Activated T-helper 17 cell treated with anti-CD3 and anti-CD28 coated beads, Interleukin-2, amount 50 U/mL, for 72 hours (primary cell): Measurements from ENCODE around the gene REX1BD. TPM values are rescaled to one million over a fixed set of nuclear protein-coding genes. Genes with fewer than 3 reads are reported as not detected.

Source experiments
- ATAC-seq: fragments of 150-1000 bp; cut with Tn5 transposase; replicated peaks from 2 replicates; pipeline ENCODE4 v1.10.0; 2021; ENCODE audit warnings: mild to moderate bottlenecking, moderate library complexity
- H3K27ac Mint-ChIP-seq: one replicate; pipeline ENCODE4 v1.8.0; 2022; ENCODE audit warnings: mixed read lengths
- H3K27me3 Mint-ChIP-seq: one replicate; pipeline ENCODE4 v1.8.0; 2022; ENCODE audit warnings: mixed read lengths
- H3K36me3 Mint-ChIP-seq: one replicate; pipeline ENCODE4 v1.8.0; 2022; ENCODE audit warnings: low read depth, mild to moderate bottlenecking, mixed read lengths
- H3K4me1 Mint-ChIP-seq: one replicate; pipeline ENCODE4 v1.8.0; 2022; ENCODE audit warnings: mixed read lengths
- H3K4me3 Mint-ChIP-seq: one replicate; pipeline ENCODE4 v1.8.0; 2022; ENCODE audit warnings: mild to moderate bottlenecking, mixed read lengths
- H3K9me3 Mint-ChIP-seq: one replicate; pipeline ENCODE4 v1.8.0; 2022; ENCODE audit warnings: mixed read lengths
- total RNA-seq, 2 donors: library from RNA; stranded (reverse); gene quantifications; one replicate each; pipeline ENCODE4 v1.2.3, GENCODE V29; 2022

REX1BD gene
- total RNA-seq, 2 donors from 2014 or later: 36.3 to 46.6 TPM

DNA sequence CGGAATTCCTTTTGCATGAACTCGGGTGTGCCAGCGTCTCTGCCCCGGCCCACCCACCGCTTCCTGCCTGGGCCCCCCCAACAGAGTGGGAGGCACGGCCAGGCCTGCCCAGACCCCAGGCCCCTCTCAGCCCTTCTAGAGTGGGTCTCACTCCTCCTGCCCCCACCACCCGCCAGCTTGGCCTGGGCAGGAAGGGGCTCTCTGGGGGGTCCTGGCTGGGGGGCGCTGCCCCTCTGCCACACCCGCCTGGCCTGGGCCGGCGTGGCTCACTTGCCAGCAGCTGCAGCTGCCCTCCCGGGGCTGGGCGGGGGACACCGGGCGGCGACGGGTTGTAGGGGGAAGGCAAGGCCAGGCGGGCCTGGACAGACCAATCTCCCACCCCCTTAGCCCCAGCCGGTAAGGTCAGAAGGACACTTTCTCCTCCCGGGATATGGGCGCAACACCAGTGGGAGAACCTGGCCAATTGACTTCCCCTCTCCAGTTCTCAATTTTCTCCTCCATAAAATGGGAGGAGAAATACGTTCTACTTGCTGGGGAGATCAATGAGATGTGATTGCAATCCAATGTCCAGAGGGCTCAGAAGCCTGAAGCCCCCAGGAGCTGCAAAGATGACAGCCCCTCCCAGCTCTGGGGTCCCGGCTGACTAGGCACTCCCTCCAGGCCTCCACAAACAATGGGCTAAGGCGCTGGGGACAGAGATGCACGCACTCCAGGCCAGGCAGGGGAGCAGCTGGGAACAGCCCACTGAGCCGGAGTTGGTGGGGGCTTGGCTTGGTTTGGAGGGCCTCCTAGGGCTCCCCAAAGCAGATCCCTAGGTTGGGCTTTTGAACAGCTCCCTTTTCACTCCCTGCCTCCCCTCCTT is 15.6 kb downstream of the REX1BD start:
- H3K36me3 Mint-ChIP-seq: no peaks in the 10 kb centered on the region
- no peaks in the 10 kb centered on the region for H3K9me3 Mint-ChIP-seq
- peaks cover 10% of the 10 kb centered on the region for H3K4me1 Mint-ChIP-seq
- no peak for ATAC-seq
- H3K27me3 Mint-ChIP-seq: peaks cover 33% of the 10 kb centered on the region
- no peak overlapping the region for H3K4me3 Mint-ChIP-seq
- H3K27ac Mint-ChIP-seq: no peak overlapping the region

DNA sequence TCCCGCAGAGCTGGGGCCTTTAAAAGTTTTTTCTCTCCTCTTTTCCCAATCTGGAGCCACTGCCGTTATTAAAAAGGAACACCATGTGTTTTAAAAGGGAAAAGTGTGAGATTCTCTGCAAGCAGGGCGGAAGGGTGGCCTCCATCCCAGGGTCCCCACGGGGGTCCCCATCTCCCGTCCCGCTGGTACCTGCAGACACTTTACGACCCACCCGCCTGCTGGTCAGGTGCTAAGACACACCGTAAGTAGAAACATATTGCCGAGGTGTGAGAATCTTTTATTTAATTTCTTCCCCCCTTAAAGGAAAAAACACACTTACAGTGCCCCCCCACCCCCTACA is 16.2 kb downstream of the REX1BD start:
- no peaks in the 10 kb centered on the region for H3K36me3 Mint-ChIP-seq
- peaks cover 39% of the 10 kb centered on the region for H3K27me3 Mint-ChIP-seq
- peaks cover 10% of the 10 kb centered on the region for H3K4me1 Mint-ChIP-seq
- H3K4me3 Mint-ChIP-seq: no peak overlapping the region
- no peak overlapping the region for H3K27ac Mint-ChIP-seq
- H3K9me3 Mint-ChIP-seq: no peaks in the 10 kb centered on the region
- ATAC-seq: no peak

DNA sequence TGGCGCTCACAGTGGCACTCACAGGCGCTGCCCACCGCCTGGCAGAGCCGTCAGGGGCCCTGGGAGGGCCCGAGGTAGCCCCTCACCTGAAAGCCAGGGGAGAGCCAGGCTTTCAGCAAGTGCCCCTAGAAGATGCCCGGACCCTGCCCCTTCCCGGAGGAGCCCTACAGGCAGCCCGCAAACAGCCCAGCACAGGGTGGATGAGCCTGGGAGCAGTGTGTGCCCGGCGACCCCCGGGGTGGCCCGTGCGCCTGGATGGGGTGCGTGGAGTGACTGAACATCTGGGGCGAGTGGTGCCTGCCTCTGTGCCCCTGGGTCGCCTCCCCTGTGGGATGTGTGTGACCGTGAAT is 16.6 kb downstream of the REX1BD start:
- ATAC-seq: no peak
- Mint-ChIP-seq H3K4me1 (peaks cover 10% of the 10 kb centered on the region), H3K27ac (no peak overlapping the region), H3K36me3 (no peaks in the 10 kb centered on the region), H3K4me3 (no peak overlapping the region), H3K9me3 (no peaks in the 10 kb centered on the region), H3K27me3 (peaks cover 40% of the 10 kb centered on the region)

DNA sequence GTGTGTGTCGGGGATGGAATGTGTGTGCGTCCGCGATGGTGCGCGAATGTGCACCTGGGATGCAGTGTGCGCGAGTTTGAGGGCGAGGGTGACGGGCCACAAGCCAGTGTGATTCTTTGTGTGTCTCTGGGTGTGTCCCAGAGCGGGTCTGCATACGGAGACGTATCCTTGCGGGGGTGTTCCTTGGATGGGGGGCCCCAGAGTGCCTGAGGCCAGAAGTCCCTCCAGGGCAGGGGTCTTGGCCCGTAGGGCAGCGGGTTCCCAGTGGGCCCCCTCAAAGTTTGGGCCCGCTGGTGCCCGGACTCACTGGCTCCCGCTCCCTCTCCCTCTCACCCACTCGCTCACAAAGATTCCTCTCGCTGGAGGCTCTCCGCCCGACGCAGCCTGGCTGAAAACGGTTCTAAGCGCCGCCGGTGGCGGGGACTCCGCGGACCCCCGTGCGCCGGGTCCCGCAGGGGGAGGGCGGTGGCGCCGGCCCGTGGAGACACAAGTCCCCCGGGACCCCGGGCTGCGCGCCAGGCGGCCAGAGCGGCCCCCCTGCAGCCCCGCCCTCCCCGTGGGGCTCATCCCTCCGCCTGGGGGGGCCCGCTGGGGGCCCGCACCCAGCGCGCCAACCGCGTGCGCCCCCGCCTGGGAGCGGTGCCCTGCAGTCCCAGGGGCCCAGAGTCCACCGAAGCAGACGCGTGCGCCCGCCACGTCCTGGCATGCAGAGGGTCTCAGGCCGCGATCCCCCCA is 17.1 kb downstream of the REX1BD start:
- H3K27me3 Mint-ChIP-seq: peaks cover 40% of the 10 kb centered on the region
- H3K9me3 Mint-ChIP-seq: no peaks in the 10 kb centered on the region
- no peak overlapping the region for H3K4me3 Mint-ChIP-seq
- no peak overlapping the region for H3K27ac Mint-ChIP-seq
- no peaks in the 10 kb centered on the region for H3K36me3 Mint-ChIP-seq
- no peak for ATAC-seq
- H3K4me1 Mint-ChIP-seq: peaks cover 10% of the 10 kb centered on the region

DNA sequence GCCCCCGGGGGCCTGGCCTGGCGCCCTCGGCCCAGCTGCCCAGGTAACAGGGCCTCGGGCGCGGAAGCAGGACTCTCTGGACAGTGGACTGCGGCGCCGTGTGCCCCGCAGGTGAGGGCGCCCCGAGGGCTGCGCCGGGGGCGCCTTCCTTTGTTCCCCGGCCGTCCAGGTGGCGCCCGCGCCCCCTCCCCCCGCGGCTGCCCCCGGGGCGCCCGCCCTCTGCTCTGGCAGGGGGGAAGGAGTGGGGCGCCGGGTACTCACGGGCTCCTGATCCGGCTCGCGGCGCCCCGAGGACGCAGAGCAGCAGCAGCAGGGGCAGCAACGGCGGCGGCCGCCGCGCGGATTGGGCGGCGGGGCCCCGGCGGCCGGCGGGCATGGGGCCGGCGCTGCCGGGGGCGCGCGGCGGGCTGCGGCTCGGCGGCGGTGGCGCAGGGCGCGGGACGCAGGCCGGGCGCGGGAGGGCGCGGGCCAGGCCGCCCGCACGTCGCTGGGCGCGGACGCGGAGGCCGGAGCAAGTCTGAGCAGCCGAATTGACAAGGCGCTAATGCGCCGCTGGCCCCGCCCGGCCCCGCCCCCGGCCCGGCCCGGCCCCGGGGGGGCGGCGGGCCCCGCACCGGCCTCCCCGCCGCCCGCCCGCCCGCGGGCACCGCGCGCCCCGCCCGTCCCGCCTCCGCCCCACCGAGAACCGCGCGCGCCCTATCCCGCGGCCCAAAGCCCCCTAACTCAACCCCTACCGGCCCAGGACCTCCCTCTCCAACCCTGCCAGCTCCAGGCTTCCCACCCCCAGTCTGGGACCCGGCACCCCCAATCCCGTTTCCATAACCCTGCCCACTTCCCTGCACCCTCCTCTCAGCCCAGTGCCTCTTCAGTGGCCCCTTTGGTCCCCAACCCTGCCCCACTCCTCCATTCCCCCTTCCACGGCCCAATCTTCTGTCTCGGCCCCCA is 18.0 kb downstream of the REX1BD start, which contains the start of gene CRLF1:
CRLF1 (minus strand) TSS at position 519 of the 945 bp plus-strand sequence; CDS start at position 376, 143 bp downstream.
- H3K27me3 Mint-ChIP-seq: peaks cover 44% of the 10 kb centered on the region
- H3K9me3 Mint-ChIP-seq: no peaks in the 10 kb centered on the region
- ATAC-seq: no peak
- H3K27ac Mint-ChIP-seq: no peak within 1 kb of the TSS
- no peaks in the 10 kb centered on the region for H3K36me3 Mint-ChIP-seq
- peak within 1 kb of the TSS; percentile 5 for H3K4me3 Mint-ChIP-seq
- H3K4me1 Mint-ChIP-seq: peaks cover 15% of the 10 kb centered on the region

DNA sequence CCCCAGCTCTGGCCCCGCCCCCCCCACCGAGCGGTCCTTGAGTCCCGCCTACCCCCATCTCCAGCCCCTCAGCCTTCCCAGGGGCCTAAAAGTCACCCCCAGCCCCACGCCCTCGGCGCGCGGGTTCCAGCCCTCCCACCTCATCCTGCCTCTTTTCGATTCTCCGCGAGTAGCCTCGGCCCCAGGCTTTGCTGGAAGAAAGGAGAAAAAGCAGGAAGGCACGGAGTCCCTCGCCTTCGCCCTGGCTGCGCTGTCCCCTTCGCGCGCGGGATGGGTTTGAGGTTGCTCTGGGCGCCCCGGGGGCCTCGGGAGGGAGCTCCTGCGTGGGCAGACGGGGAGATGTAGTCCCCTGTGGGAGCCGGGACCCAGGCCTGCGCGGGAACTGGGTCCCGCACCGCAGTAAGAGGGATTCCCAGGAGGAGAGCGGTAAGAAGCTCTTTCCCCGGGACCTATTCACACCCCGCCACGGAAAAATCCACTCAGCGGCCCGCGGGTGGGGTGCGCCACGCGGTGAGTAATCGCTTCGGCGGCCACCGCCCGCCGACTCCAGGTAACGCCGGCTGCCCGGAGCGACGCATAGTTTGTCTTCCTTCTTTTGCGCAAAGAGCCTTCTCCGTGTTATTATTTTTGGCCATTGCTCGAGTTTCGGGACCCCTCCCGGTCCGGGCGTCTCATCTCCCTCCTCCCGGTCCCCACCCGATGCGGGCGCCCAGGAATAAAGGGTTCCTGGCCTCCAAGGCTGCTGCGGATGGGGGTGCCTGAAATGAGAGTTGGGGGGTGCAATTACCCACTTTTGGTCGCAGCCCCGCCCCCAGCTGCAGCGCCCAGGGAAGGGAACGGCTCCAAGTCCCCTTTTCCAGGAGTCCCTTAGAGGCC is 18.9 kb downstream of the REX1BD start:
- H3K4me1 Mint-ChIP-seq: peaks cover 15% of the 10 kb centered on the region
- peak overlapping the region; percentile 5 for H3K4me3 Mint-ChIP-seq
- no peak for ATAC-seq
- H3K9me3 Mint-ChIP-seq: no peaks in the 10 kb centered on the region
- H3K27ac Mint-ChIP-seq: no peak overlapping the region
- H3K36me3 Mint-ChIP-seq: no peaks in the 10 kb centered on the region
- peaks cover 47% of the 10 kb centered on the region for H3K27me3 Mint-ChIP-seq

DNA sequence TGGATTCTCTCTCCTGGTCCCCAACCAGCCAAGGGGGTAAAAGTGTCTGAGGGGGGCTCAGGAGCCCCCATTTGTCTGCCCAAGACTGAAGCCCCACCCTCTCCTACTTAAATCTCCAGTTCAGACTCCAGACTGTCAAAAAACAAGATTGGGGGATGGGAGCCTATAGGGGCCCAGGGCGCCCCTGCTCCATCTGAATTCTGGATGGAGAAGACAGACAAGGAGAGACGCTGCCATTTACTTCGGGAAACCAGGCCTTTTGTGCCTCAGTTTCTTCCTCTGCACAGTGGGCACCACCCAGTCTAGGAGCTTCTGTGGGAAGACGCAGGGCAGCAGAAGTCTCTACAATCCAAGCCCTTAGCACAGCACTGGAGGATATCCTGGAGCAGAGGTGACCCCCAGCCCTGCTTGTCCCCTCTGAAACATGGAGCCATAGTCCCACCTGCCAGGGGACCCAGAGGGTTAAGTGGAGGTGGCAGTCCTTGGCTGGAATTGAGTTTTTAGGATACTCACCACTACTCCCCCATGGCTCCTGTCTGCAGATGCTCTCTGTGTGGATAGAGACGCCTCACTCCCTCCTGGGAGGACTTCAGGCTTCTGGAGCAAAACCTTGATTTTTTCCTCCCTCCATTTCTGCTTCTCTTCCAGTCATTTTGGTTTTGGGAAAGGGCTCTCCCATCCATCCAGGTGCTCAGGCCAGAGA is 19.7 kb downstream of the REX1BD start:
- H3K27ac Mint-ChIP-seq: no peak overlapping the region
- H3K4me3 Mint-ChIP-seq: no peak overlapping the region
- no peak for ATAC-seq
- H3K27me3 Mint-ChIP-seq: peaks cover 45% of the 10 kb centered on the region
- no peaks in the 10 kb centered on the region for H3K9me3 Mint-ChIP-seq
- peaks cover 10% of the 10 kb centered on the region for H3K4me1 Mint-ChIP-seq
- no peaks in the 10 kb centered on the region for H3K36me3 Mint-ChIP-seq

DNA sequence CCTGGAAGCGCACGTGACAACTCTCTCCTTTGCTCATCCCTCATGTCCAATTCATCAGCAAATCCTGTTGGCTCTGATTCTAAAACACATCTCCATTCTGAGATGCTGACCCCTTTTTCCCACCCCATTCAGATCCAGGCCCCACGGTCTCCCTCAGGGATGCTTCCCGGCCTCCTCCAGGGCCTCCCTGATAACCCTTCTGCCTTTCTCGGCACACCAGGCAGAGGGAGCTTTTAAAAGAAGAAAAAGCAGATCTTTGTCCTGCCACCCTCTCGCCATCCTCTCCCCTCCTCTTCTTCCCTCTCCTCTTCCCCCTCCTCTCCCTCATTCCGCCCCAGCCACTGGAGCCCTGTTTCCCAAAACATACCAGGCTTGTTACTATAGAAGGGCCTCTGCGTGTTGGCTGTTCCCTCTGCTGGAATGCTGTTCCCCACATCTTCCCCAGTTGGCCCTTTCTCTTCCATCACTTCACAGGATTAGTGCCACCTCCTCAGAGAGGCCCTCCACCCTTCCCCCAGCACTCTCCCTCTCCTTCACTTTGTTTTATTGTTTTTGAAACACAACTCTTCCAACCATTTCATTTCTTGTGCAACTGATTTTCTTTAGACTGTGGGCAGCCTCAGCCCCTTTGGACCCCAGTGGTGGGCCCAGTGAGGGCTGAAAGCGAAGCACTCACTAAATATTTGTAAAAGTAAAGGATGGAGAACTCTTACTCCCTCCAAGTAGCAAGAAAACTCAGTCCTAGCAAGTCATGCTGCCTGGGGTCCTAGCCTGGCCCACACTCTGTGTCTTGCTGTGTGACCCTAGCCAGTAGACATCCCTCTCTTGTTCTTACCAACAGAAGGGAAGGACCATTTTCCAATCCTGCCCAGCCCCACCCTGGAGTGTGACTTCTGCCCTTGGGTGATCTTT is 20.5 kb downstream of the REX1BD start:
- no peak for ATAC-seq
- H3K4me3 Mint-ChIP-seq: no peak overlapping the region
- H3K4me1 Mint-ChIP-seq: peaks cover 9% of the 10 kb centered on the region
- no peaks in the 10 kb centered on the region for H3K36me3 Mint-ChIP-seq
- H3K27me3 Mint-ChIP-seq: peaks cover 49% of the 10 kb centered on the region
- no peaks in the 10 kb centered on the region for H3K9me3 Mint-ChIP-seq
- H3K27ac Mint-ChIP-seq: no peak overlapping the region

DNA sequence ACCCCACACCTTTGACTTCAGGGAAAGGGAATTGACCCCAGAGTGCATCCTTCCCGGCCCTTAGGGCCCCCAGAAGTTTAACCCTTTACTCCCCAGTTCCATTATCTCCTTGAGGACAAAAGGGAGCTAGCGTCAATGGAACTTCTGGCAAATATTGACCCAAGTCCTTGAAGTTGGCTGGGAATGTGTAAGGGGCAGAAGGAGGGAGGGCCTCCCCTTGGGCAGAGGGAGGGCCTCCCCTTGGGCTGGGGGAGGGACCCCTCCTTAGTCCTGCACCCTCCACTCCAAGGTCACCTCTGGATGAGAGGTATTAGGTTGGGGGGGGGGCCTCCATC is 21.1 kb downstream of the REX1BD start:
- Mint-ChIP-seq H3K4me3 (no peak overlapping the region), H3K9me3 (no peaks in the 10 kb centered on the region), H3K27me3 (peaks cover 55% of the 10 kb centered on the region), H3K27ac (no peak overlapping the region), H3K36me3 (no peaks in the 10 kb centered on the region), H3K4me1 (peaks cover 9% of the 10 kb centered on the region)
- no peak for ATAC-seq

DNA sequence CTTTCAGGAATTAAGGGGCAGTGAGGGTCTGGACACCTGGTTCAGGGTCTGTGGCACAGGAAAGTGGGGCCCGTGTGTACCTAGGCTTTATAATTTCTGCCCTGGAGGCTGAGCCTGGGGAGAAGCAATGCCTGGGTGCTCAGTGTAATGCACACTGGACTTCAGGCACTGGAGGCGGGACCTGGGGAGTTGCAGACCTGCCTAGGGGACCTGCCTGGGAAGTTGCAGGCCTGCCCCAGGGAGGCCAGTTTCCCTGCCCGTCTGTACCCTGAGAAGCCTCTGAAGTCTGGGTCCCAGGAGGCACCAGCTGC is 21.6 kb downstream of the REX1BD start:
- no peaks in the 10 kb centered on the region for H3K9me3 Mint-ChIP-seq
- no peak overlapping the region for H3K27ac Mint-ChIP-seq
- no peaks in the 10 kb centered on the region for H3K36me3 Mint-ChIP-seq
- H3K4me3 Mint-ChIP-seq: no peak overlapping the region
- H3K4me1 Mint-ChIP-seq: peaks cover 8% of the 10 kb centered on the region
- ATAC-seq: no peak
- H3K27me3 Mint-ChIP-seq: peaks cover 53% of the 10 kb centered on the region

DNA sequence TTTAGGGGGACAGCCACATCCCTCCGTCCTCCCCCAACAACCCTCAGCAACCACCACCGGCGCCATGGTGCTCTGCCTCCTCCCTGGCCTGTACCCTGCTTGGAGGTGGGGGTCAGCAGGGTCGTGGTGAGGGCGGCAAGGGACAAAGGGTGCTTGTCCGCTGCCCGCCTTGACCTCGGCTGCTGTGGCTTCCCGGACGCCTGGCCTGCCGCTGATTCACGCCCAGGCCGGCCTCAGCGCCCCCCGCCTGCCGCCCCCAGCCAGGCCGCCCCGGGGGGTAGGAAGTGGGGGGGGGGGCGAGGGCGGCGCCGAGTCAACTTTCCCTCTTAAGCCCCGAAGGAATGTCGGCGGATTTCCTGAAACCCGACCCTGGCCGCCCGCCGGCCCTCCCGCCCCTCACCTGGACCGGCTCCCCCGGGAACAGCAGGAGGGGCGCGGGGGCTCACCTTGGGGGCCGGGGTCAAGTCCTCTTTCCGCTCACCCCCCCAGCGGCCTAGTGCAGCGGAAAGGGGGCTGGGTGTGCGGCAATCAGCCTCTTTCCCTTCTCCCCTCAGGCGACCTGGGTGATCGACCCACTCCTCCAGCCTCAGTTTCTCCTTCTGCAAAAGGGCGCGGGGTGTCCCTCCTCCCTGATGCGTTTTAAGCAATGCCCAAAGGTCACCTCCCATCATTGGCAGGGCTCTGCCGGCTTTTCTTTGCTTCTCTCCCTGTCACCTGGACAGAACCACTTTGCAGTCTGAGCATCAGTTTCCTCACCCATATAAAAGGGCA is 22.1 kb downstream of the REX1BD start:
- Mint-ChIP-seq H3K4me3 (peak overlapping the region; percentile 31), H3K27me3 (peaks cover 51% of the 10 kb centered on the region), H3K9me3 (no peaks in the 10 kb centered on the region), H3K4me1 (peaks cover 5% of the 10 kb centered on the region), H3K27ac (no peak overlapping the region), H3K36me3 (no peaks in the 10 kb centered on the region)
- no peak for ATAC-seq
